H1 (cell line): ENCODE measurements around the gene STAT4. TPM values are rescaled to one million over a fixed set of nuclear protein-coding genes. Genes with fewer than 3 reads are reported as not detected.

Source experiments
- CTCF ChIA-PET: fragments of 300-600 bp; sonication (Branson Sonifier 250); formaldehyde crosslinking; loops from one replicate; lab custom pipeline; 2021; ENCODE audit not compliant: partially characterized antibody; lab: Charles Lee
- POLR2A ChIA-PET: fragments of 300-600 bp; sonication (Branson Sonifier 250); formaldehyde crosslinking; loops from one replicate; lab custom pipeline; 2021; ENCODE audit warnings: inconsistent platforms; ENCODE audit not compliant: partially characterized antibody; lab: Charles Lee
- DNase-seq, 2 experiments: peaks; one replicate each; pipeline versions ENCODE4 v3.0.0 to v3.0.0-alpha.2; 2010 to 2022; ENCODE audit warnings: low spot score in 2 of 2, low read depth in 1 of 2, mixed read lengths in 1 of 2
- FAIRE-seq: peaks from 2 replicates; lab custom pipeline; 2011; peaks lifted over from hg19 to GRCh38; lab: Jason Lieb, UNC
- H2AFZ ChIP-seq: 2 replicates; pipeline ENCODE4 v1.8.1; 2012; ENCODE audit warnings: low read length, inconsistent platforms
- H2AK5ac ChIP-seq: 2 replicates; pipeline ENCODE4 v1.6.1; 2013; ENCODE audit warnings: low read depth, low read length
- H2BK120ac ChIP-seq: replicated peaks from 2 replicates; pipeline ENCODE3; 2013; ENCODE audit warnings: low read depth, low read length, inconsistent platforms
- H2BK12ac ChIP-seq: 2 replicates; pipeline ENCODE4 v1.6.1; 2013; ENCODE audit warnings: low read depth, low read length
- H2BK15ac ChIP-seq: 2 replicates; pipeline ENCODE4 v1.6.1; 2013; ENCODE audit warnings: low read length
- H2BK20ac ChIP-seq: 2 replicates; pipeline ENCODE4 v1.6.1; 2013; ENCODE audit warnings: low read length
- H2BK5ac ChIP-seq: 2 replicates; pipeline ENCODE4 v1.6.1; 2013; ENCODE audit warnings: low read depth, low read length
- H3K14ac ChIP-seq: 2 replicates; pipeline ENCODE4 v1.6.1; 2013; ENCODE audit warnings: inconsistent platforms; ENCODE audit not compliant: insufficient read length
- H3K18ac ChIP-seq: 2 replicates; pipeline ENCODE4 v1.6.1; 2013; ENCODE audit warnings: low read length; ENCODE audit errors: extremely low read depth
- H3K23ac ChIP-seq: 2 replicates; pipeline ENCODE4 v1.6.1; 2013; ENCODE audit warnings: inconsistent platforms; ENCODE audit not compliant: insufficient read length
- H3K23me2 ChIP-seq: 2 replicates; pipeline ENCODE4 v1.6.1; 2013; ENCODE audit warnings: low read depth, low read length
- H3K27ac ChIP-seq: 2 replicates; pipeline ENCODE4 v1.6.1; 2011; ENCODE audit warnings: low read depth, low read length, inconsistent platforms
- H3K27me3 ChIP-seq, 4 experiments: replicated peaks in 1 of 4; 1 replicate in 1 of 4; 2 replicates in 3 of 4; pipeline versions ENCODE4 v1.6.1 to v1.8.1; 2011 to 2013; ENCODE audit warnings: low read length in 3 of 4, mild to moderate bottlenecking in 3 of 4, inconsistent platforms in 2 of 4, mixed read lengths in 2 of 4, moderate library complexity in 1 of 4; ENCODE audit not compliant: control insufficient read depth in 3 of 4, insufficient read depth in 3 of 4; ENCODE audit errors: extremely low read depth in 1 of 4
- H3K36me3 ChIP-seq, 4 experiments: 2 replicates each; pipeline versions ENCODE4 v1.6.1 to v1.8.1; 2011 to 2013; ENCODE audit warnings: mild to moderate bottlenecking in 4 of 4, low read length in 3 of 4, moderate library complexity in 2 of 4, control low read depth in 1 of 4, inconsistent platforms in 1 of 4; ENCODE audit not compliant: insufficient read depth in 4 of 4, control insufficient read depth in 2 of 4
- H3K4ac ChIP-seq: replicated peaks from 2 replicates; pipeline ENCODE3; 2013; ENCODE audit warnings: low read length, low read depth, mixed read lengths, inconsistent platforms; ENCODE audit not compliant: insufficient read length
- H3K4me1 ChIP-seq, 4 experiments: replicated peaks in 1 of 4; 1 replicate in 1 of 4; 2 replicates in 3 of 4; pipeline versions ENCODE4 v1.6.1 to v1.8.1; 2011 to 2013; ENCODE audit warnings: low read length in 3 of 4, inconsistent platforms in 2 of 4, mixed read lengths in 1 of 4; ENCODE audit not compliant: insufficient read depth in 4 of 4, control insufficient read depth in 3 of 4
- H3K4me2 ChIP-seq, 2 experiments: 2 replicates each; pipeline versions ENCODE4 v1.6.1 to v1.8.1; 2011 to 2013; ENCODE audit warnings: low read depth in 2 of 2, low read length in 2 of 2, control low read depth in 1 of 2, inconsistent platforms in 1 of 2, mild to moderate bottlenecking in 1 of 2; ENCODE audit not compliant: insufficient read depth in 1 of 2
- H3K4me3 ChIP-seq, 4 experiments: fragments of 200-600, 300-600 bp in 1 of 4; sonication (generic), shearing (Covaris generic), sonication (Bioruptor Twin) in 1 of 4; 2 replicates each; pipeline versions ENCODE4 v1.5.1 to v1.8.1; 2011 to 2016; ENCODE audit warnings: low read length in 4 of 4, low read depth in 3 of 4, control low read depth in 2 of 4, inconsistent platforms in 2 of 4, mild to moderate bottlenecking in 2 of 4, mixed read lengths in 1 of 4, moderate library complexity in 1 of 4; ENCODE audit not compliant: insufficient read depth in 2 of 4; ENCODE audit errors: extremely low read depth in 1 of 4
- H3K56ac ChIP-seq: replicated peaks from 2 replicates; pipeline ENCODE3; 2013; ENCODE audit warnings: low read depth, mild to moderate bottlenecking, mixed read lengths, low read length, inconsistent platforms; ENCODE audit not compliant: insufficient read length
- H3K79me1 ChIP-seq: 2 replicates; pipeline ENCODE4 v1.6.1; 2013; ENCODE audit warnings: low read depth, low read length, control low read depth
- H3K79me2 ChIP-seq, 2 experiments: 2 replicates each; pipeline versions ENCODE4 v1.6.1 to v1.8.1; 2012 to 2013; ENCODE audit warnings: low read length in 2 of 2, mild to moderate bottlenecking in 2 of 2, inconsistent platforms in 1 of 2; ENCODE audit not compliant: insufficient read depth in 2 of 2, control insufficient read depth in 1 of 2
- H3K9ac ChIP-seq, 4 experiments: replicated peaks in 1 of 4; 1 replicate in 1 of 4; 2 replicates in 3 of 4; pipeline versions ENCODE4 v1.6.1 to v1.8.1; 2011 to 2013; ENCODE audit warnings: low read depth in 3 of 4, low read length in 3 of 4, control low read depth in 2 of 4, mild to moderate bottlenecking in 2 of 4, moderate library complexity in 2 of 4, inconsistent platforms in 1 of 4; ENCODE audit errors: extremely low read depth in 1 of 4
- H3K9me3 ChIP-seq, 2 experiments: 2 replicates each; pipeline versions ENCODE4 v1.6.1 to v1.8.1; 2012 to 2013; ENCODE audit warnings: mild to moderate bottlenecking in 2 of 2, moderate library complexity in 2 of 2, control low read depth in 1 of 2, inconsistent platforms in 1 of 2, low read depth in 1 of 2, low read length in 1 of 2, mixed read lengths in 1 of 2; ENCODE audit not compliant: insufficient read depth in 2 of 2
- H4K20me1 ChIP-seq, 2 experiments: replicated peaks in 1 of 2; 2 replicates each; pipeline versions ENCODE3 to v1.8.1; 2011 to 2013; ENCODE audit warnings: inconsistent platforms in 2 of 2, low read length in 2 of 2, mild to moderate bottlenecking in 1 of 2; ENCODE audit not compliant: insufficient read depth in 2 of 2, control insufficient read depth in 1 of 2
- H4K5ac ChIP-seq: 2 replicates; pipeline ENCODE4 v1.6.1; 2013; ENCODE audit warnings: low read length, low read depth, mixed read lengths, inconsistent platforms; ENCODE audit not compliant: insufficient read length
- H4K8ac ChIP-seq: 2 replicates; pipeline ENCODE4 v1.8.0; 2013; ENCODE audit warnings: mild to moderate bottlenecking, moderate library complexity, low read length, inconsistent platforms; ENCODE audit not compliant: insufficient read depth; ENCODE audit errors: extremely low read depth
- H4K91ac ChIP-seq: replicated peaks from 2 replicates; pipeline ENCODE3; 2013; ENCODE audit warnings: low read length, mixed read lengths, inconsistent platforms; ENCODE audit not compliant: insufficient read length
- CHD2 ChIP-seq: IDR thresholded peaks from 2 replicates; pipeline ENCODE4 v1.6.1; 2012; ENCODE audit warnings: low read length, improper control_type of control experiment
- GTF2F1 ChIP-seq: IDR thresholded peaks from 2 replicates; pipeline ENCODE4 v1.6.1; 2012; ENCODE audit warnings: low read depth, low read length, improper control_type of control experiment, borderline replicate concordance
- polyA plus RNA-seq, 7 experiments: library from polyadenylated mRNA; depleted of rRNA in 3 of 7; stranded (reverse) in 5 of 7; unstranded in 2 of 7; fragments of >200 nt in 5 of 7; fragments of 200-250 nt in 2 of 7; gene quantifications; 1 replicate in 5 of 7; 2 replicates in 1 of 7; 4 replicates in 1 of 7; pipeline versions ENCODE4 v1.2.1 to v1.2.3, GENCODE V29; 2011 to 2013; ENCODE audit warnings: missing spikeins in 2 of 7, mixed read lengths in 2 of 7
- total RNA-seq: library from RNA; stranded (reverse); fragmentation: NEBNext Ultra II Directional; extraction: Animal tissue kit (Norgen Biotek cat#: 25700); gene quantifications from 2 replicates; pipeline ENCODE4 v1.2.1, GENCODE V29; 2021

The STAT4 gene
- total and polyA plus RNA-seq, 2 of the 8 experiments (the other 6 are each of a cell fraction or from before 2014, with no cell fraction given): 0.36 to 0.63 TPM

DNA sequence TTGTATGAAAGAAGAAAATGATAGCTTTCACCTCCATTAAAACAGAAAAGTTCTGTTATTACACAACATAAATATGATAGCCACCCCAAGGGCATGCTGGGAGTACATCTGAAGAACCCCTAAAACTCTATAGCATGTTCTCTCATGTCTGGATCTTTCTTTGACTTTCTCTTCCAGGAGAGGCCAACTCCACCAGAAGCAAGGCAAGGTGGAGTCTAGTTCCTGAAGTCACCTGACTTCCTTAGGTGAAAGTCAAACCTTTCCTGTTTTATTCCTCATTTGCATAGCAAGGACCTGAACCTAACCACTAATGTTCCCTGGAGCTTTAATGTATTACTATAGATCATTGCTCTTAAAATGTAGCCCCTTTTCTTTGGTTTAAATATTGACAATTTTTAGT, 142.5 kb downstream of the STAT4 start:
- no peak overlapping the region for H3K27ac ChIP-seq
- no peak for DNase-seq
- no peak overlapping the region for H2AK5ac ChIP-seq
- TF ChIP-seq GTF2F1: no peak
- TF ChIP-seq CHD2: no peak
- TF ChIP-seq, all 59 proteins: peak for 0
- Histone ChIP-seq H3K79me2 (peaks cover under 1 to 16% of the 10 kb centered on the region in 2 experiments; a peak in 2 of 4 replicates), H3K4me1 (peaks cover 0 to 2% (median 0%) of the 10 kb centered on the region in 4 experiments; a peak in 1 of 7 replicates), H3K79me1 (no peaks in the 10 kb centered on the region; the same call in 1 of the 2 replicates), H2BK20ac (no peak overlapping the region), H3K23ac (no peak overlapping the region), H3K4me3 (no peak overlapping the region), H4K5ac (no peak overlapping the region), H3K14ac (no peak overlapping the region), H2BK12ac (no peak overlapping the region), H2BK5ac (no peak overlapping the region), H2AFZ (no peak overlapping the region), H3K23me2 (peaks cover 2% of the 10 kb centered on the region; the same call in 1 of the 2 replicates), H2BK15ac (no peak overlapping the region), H3K9me3 (no peaks in the 10 kb centered on the region), H3K36me3 (peaks cover 21 to 60% (median 44%) of the 10 kb centered on the region in 4 experiments), H3K18ac (no peak overlapping the region), H3K4ac (no peak overlapping the region), H3K56ac (no peak overlapping the region), H2BK120ac (no peak overlapping the region), H3K27me3 (no peaks in the 10 kb centered on the region), H4K8ac (no peak overlapping the region), H3K4me2 (no peak overlapping the region), H3K9ac (no peak overlapping the region), H4K20me1 (no peaks in the 10 kb centered on the region), H4K91ac (no peak overlapping the region)
- POLR2A ChIA-PET: no interaction called here
- FAIRE-seq: no peak
- CTCF ChIA-PET: interaction anchor here (1.0 to 2.3 kb wide), 4 partner anchors 12 to 147 kb away, joined by 3 to 5 read pairs (median 4); no protein-coding TSS in a partner anchor
